ENCODE data around the gene CALML6. TPM values are rescaled to one million over a fixed set of nuclear protein-coding genes. Genes with fewer than 3 reads are reported as not detected.

The CALML6 gene
- total and polyA plus RNA-seq, 2 of the 8 experiments (the other 6 are each of a cell fraction or from before 2014, with no cell fraction given): 0.54 to 1.3 TPM

GRCh38 chr1:1924386-1924785 is 9.3 kb downstream of the CALML6 start (continued):
- TF ChIP-seq CHD7 (IDR thresholded peaks at IDR 0.05; ENCODE audit: insufficient replicate concordance, low read length) (no peak), NRF1 (IDR thresholded peaks at IDR 0.05; ENCODE audit: low read depth, low read length) (no peak)
